ENCODE measurements around the gene TMTC1.

TMTC1 gene

DNA sequence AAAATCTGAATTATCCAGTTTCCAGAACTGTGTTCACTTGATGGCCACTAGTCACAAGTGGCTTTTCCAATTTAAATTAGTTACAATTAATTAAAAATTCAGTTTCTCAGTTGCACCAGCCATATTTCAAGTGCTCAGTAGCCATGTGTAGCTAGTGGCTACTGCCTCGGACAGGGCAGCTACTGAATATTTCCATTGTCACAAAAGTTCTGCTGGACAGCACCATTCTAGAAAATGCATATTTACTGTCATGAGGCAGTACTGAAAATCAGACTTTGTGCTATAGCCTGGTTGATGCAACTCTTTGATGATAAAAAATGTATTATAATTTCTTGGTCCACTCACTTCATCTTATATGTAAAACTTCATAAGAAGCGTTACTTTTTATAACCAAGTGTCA is 274.8 kb downstream of the TMTC1 start:
- CTCF ChIA-PET = interaction anchor here (3.9 kb wide), 1 partner anchor 11 kb away, joined by 25 read pairs; no protein-coding TSS in a partner anchor
- TF ChIP-seq, protein P1, sequence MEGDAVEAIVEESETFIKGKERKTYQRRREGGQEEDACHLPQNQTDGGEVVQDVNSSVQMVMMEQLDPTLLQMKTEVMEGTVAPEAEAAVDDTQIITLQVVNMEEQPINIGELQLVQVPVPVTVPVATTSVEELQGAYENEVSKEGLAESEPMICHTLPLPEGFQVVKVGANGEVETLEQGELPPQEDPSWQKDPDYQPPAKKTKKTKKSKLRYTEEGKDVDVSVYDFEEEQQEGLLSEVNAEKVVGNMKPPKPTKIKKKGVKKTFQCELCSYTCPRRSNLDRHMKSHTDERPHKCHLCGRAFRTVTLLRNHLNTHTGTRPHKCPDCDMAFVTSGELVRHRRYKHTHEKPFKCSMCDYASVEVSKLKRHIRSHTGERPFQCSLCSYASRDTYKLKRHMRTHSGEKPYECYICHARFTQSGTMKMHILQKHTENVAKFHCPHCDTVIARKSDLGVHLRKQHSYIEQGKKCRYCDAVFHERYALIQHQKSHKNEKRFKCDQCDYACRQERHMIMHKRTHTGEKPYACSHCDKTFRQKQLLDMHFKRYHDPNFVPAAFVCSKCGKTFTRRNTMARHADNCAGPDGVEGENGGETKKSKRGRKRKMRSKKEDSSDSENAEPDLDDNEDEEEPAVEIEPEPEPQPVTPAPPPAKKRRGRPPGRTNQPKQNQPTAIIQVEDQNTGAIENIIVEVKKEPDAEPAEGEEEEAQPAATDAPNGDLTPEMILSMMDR (IDR thresholded peaks at IDR 0.05; ENCODE audit: control extremely low read depth, extremely low read depth, low read depth, missing control alignments) = no peak
- POLR2A ChIA-PET = no interaction called here
- no peak for DNase-seq (ENCODE audit: extremely low spot score)

DNA sequence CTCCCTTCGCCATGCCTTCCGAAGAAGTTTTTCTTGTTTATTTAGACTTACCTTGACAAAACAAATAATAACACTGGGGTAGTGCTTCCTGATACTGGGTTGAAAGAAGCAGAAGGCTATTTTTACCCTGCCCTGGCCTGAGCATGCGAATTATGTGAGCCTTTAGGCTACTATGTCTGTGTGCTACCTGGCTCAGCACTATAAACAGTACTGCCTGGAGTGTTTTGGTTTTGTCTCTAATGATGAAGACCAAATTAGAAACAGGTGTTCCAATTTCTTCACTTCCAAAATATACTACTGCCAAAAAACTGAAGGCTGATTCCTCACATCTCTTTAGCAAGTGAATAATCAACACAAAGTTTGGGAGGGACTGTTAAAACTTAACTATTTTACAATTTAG is 278.6 kb downstream of the TMTC1 start:
- no peak for DNase-seq (ENCODE audit: extremely low spot score)
- POLR2A ChIA-PET = no interaction called here
- TF ChIP-seq, protein P1 (IDR thresholded peaks at IDR 0.05; ENCODE audit: control extremely low read depth, extremely low read depth, low read depth, missing control alignments) = no peak
- CTCF ChIA-PET = no interaction called here

DNA sequence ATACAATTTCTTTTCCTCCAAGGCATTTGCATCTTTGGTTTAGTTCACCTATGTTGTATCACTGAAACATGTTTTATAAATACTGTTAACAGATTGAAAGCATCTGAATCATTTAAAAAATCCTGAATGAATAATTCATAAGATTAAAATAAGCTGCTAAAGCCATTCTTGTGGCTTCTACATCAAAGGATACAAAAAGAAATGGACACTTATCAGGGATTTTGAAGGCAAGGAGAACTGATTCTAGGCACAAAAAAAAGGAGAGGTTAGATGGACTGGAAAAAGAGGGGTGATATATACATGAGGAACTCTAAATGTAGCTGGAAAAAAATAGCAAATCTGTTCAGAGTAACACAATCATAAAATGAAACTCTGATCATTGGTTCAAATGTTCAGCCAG is 280.5 kb downstream of the TMTC1 start:
- TF ChIP-seq, protein P1 (IDR thresholded peaks at IDR 0.05; ENCODE audit: control extremely low read depth, extremely low read depth, low read depth, missing control alignments) = no peak
- DNase-seq (ENCODE audit: extremely low spot score) = no peak
- POLR2A ChIA-PET = no interaction called here
- CTCF ChIA-PET = interaction anchor here (1.5 kb wide), 1 partner anchor 9 kb away, joined by 6 read pairs; no protein-coding TSS in a partner anchor

DNA sequence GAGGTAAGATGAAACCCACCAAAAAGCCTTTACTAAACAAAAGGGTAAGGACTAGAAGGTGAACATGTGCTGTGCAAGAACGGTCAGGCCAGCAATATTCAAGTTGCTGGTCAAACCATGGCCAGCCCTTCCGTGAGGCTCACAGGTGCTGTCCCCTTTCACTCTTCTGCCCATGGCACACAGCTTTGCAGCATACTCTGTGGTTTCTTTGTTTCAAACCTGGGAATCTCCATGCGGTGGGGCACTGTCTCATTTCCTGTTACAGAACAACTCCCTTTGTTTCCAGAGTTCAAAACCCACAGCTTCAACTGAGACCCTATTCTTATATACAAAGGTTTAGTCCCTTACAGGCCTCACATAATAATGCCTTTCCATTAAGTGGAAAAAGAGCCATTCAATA is 284.5 kb downstream of the TMTC1 start:
- POLR2A ChIA-PET = no interaction called here
- no peak for DNase-seq (ENCODE audit: extremely low spot score)
- TF ChIP-seq, protein P1 (IDR thresholded peaks at IDR 0.05; ENCODE audit: control extremely low read depth, extremely low read depth, low read depth, missing control alignments) = no peak
- CTCF ChIA-PET = interaction anchor here (2.1 kb wide), 1 partner anchor 10 kb away, joined by 4 read pairs; no protein-coding TSS in a partner anchor

DNA sequence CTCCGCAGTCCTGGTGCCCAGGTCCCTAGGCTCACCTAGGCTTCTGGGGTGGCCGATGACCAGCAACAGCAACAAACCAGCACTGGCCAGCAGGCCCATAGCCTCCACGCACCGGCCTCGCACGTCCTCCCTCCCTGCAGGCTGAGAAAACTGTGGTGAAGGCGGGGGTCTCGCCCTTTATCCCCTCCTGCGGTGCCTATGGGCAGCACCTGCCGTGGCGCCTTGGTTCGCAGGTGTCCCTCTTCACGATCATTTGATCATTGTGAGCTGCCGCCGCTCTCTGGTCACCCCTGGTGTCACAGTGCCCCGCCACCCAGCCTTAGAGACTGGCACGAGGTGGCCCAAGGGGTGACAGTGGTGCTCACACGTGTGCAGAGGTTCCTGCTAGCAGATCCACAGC is 286.2 kb downstream of the TMTC1 start, which contains the start of gene OVCH1:
Gene OVCH1, minus strand, starts transcription at position 99 of the 400 bp plus-strand sequence. Its CDS starts 0 bp downstream, at position 99.
- CTCF ChIA-PET = interaction anchor here (0.9 to 2.1 kb wide), 2 partner anchors 8 to 13 kb away, joined by 3 to 4 read pairs; no protein-coding TSS in a partner anchor

DNA sequence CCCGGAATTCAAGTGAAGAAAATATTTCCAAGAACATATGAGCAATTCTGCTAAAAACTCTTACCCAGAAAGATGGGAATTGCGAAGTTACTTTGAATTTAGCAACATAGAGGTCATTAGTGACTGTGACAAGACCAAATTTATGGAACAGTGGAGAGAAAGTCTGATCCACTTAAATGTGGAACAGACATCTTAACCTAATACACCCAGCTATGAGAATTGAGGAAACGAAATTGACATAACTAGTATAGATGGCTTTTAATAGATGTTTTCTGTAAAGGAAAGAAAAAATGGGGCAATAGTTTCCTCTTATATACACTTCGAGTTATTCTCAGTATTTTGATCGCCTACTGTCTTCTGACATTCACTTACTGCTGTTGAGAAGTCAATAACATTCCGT is 290.9 kb downstream of the TMTC1 start:
- CTCF ChIA-PET = interaction anchor here (2.6 kb wide), 1 partner anchor 9 kb away, joined by 5 read pairs; no protein-coding TSS in a partner anchor
- no peak for DNase-seq (ENCODE audit: extremely low spot score)

More for the DNA sequence above, 286.2 kb downstream of the TMTC1 start, which contains the start of gene OVCH1:
- DNase-seq (ENCODE audit: extremely low spot score) = no peak
- POLR2A ChIA-PET = no interaction called here
- TF ChIP-seq, protein P1 (IDR thresholded peaks at IDR 0.05; ENCODE audit: control extremely low read depth, extremely low read depth, low read depth, missing control alignments) = no peak

More for the DNA sequence above, 290.9 kb downstream of the TMTC1 start:
- POLR2A ChIA-PET = no interaction called here
- TF ChIP-seq, protein P1 (IDR thresholded peaks at IDR 0.05; ENCODE audit: control extremely low read depth, extremely low read depth, low read depth, missing control alignments) = no peak
